ENCODE data around the gene TMEM97. TPM values are rescaled to one million over a fixed set of nuclear protein-coding genes. Genes with fewer than 3 reads are reported as not detected.

TMEM97 gene
- polyA plus RNA-seq, 1 donor from 2014 or later: 16.9 TPM

- no peak overlapping the region for H3K27ac ChIP-seq (ENCODE audit: low read length)
- H3K9me2 ChIP-seq (ENCODE audit: insufficient read depth, low read length): no peaks in the 10 kb centered on the region
- H3K4me2 ChIP-seq (ENCODE audit: low read length): no peak overlapping the region
- H3K9ac ChIP-seq (ENCODE audit: low read length): no peak overlapping the region
- no peaks in the 10 kb centered on the region for H4K20me1 ChIP-seq (ENCODE audit: insufficient read depth)
- no peaks in the 10 kb centered on the region for H3K27me3 ChIP-seq (ENCODE audit: insufficient read depth, low read depth, low read length)
- no peak overlapping the region for H3K4me3 ChIP-seq (ENCODE audit: low read length)
- H3K79me2 ChIP-seq (replicated peaks; ENCODE audit: insufficient read depth, low read length): no peaks in the 10 kb centered on the region
- no peaks in the 10 kb centered on the region for H3F3A ChIP-seq (ENCODE audit: insufficient read depth, low read length, poor library complexity, severe bottlenecking)
- H2AFZ ChIP-seq (ENCODE audit: low read depth, low read length): no peak overlapping the region
- H3K9me3 ChIP-seq (ENCODE audit: low read length): no peaks in the 10 kb centered on the region
- H3K36me3 ChIP-seq (ENCODE audit: insufficient read depth, low read length): no peaks in the 10 kb centered on the region
- no peak for TF ChIP-seq TAF1 (IDR thresholded peaks at IDR 0.05; ENCODE audit: low read depth)
- TF ChIP-seq SMC3 (conservative IDR thresholded peaks at IDR 0.05; ENCODE audit: poor library complexity): no peak
- no peak for TF ChIP-seq CTCF (IDR thresholded peaks at IDR 0.05; ENCODE audit: poor library complexity, severe bottlenecking)
- no peak for TF ChIP-seq POLR2AphosphoS5 (IDR thresholded peaks at IDR 0.05)
- TF ChIP-seq EZH2 (IDR thresholded peaks at IDR 0.05; ENCODE audit: borderline replicate concordance, insufficient read depth, low read length, poor library complexity, severe bottlenecking): no peak
- TF ChIP-seq REST (IDR thresholded peaks at IDR 0.05; ENCODE audit: borderline replicate concordance): no peak
- TF ChIP-seq MXI1 (conservative IDR thresholded peaks at IDR 0.05; ENCODE audit: poor library complexity, severe bottlenecking): no peak
- TF ChIP-seq EP300 (conservative IDR thresholded peaks at IDR 0.05; ENCODE audit: poor library complexity, severe bottlenecking): no peak
- TF ChIP-seq RAD21 (conservative IDR thresholded peaks at IDR 0.05): no peak
Measured at GRCh38 chr17:28285965-28286364, 33.0 kb upstream of the TMEM97 start.

DNA sequence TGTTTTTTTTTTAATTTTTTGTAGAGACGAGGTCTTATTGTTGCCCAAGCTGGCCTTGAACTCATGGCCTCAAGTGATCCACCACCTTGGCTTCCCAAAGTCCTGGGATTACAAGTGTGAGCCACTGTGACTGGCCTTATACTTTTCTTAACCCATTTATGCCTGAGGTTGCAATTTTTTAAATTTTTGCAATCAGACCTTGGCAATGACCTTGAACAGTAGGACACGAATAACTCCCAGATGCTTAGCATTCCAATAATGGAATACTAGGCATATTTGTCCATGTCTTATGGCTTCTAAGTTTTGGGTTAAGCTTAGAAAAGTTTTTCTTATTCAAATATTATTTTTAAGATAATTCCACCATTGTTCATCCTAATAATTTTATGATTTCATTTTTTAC is 28.3 kb upstream of the TMEM97 start:
- H3K9ac ChIP-seq (ENCODE audit: low read length): no peak overlapping the region
- H4K20me1 ChIP-seq (ENCODE audit: insufficient read depth): no peaks in the 10 kb centered on the region
- TF ChIP-seq REST (IDR thresholded peaks at IDR 0.05; ENCODE audit: borderline replicate concordance): no peak
- no peak for TF ChIP-seq MXI1 (conservative IDR thresholded peaks at IDR 0.05; ENCODE audit: poor library complexity, severe bottlenecking)
- no peak for TF ChIP-seq EP300 (conservative IDR thresholded peaks at IDR 0.05; ENCODE audit: poor library complexity, severe bottlenecking)
- TF ChIP-seq TAF1 (IDR thresholded peaks at IDR 0.05; ENCODE audit: low read depth): no peak
- TF ChIP-seq CTCF (IDR thresholded peaks at IDR 0.05; ENCODE audit: poor library complexity, severe bottlenecking): no peak
- no peak for TF ChIP-seq SMC3 (conservative IDR thresholded peaks at IDR 0.05; ENCODE audit: poor library complexity)
- no peak for TF ChIP-seq RAD21 (conservative IDR thresholded peaks at IDR 0.05)
- no peak for TF ChIP-seq POLR2AphosphoS5 (IDR thresholded peaks at IDR 0.05)
- TF ChIP-seq EZH2 (IDR thresholded peaks at IDR 0.05; ENCODE audit: borderline replicate concordance, insufficient read depth, low read length, poor library complexity, severe bottlenecking): no peak
- H3K27ac ChIP-seq (ENCODE audit: low read length): no peak overlapping the region
- H3K4me2 ChIP-seq (ENCODE audit: low read length): no peak overlapping the region
- H3K79me2 ChIP-seq (replicated peaks; ENCODE audit: insufficient read depth, low read length): no peaks in the 10 kb centered on the region
- no peak overlapping the region for H3K4me3 ChIP-seq (ENCODE audit: low read length)
- H3K36me3 ChIP-seq (ENCODE audit: insufficient read depth, low read length): no peaks in the 10 kb centered on the region
- H3K27me3 ChIP-seq (ENCODE audit: insufficient read depth, low read depth, low read length): no peaks in the 10 kb centered on the region
- no peak overlapping the region for H2AFZ ChIP-seq (ENCODE audit: low read depth, low read length)
- H3F3A ChIP-seq (ENCODE audit: insufficient read depth, low read length, poor library complexity, severe bottlenecking): no peaks in the 10 kb centered on the region
- H3K9me2 ChIP-seq (ENCODE audit: insufficient read depth, low read length): no peaks in the 10 kb centered on the region
- no peaks in the 10 kb centered on the region for H3K9me3 ChIP-seq (ENCODE audit: low read length)

All from neural cell (in vitro differentiated cells).